GM12878 (cell line): Measurements from ENCODE around the gene AKT1S1. TPM values are rescaled to one million over a fixed set of nuclear protein-coding genes. Genes with fewer than 3 reads are reported as not detected.
A peak's percentile ranks its signal among the peaks of the same experiment; 100 is the strongest.

Experiments
- ATF7 ChIP-seq: fragments of 450-650 bp; IDR thresholded peaks from 2 replicates; pipeline ENCODE4 v1.6.1; 2016; ENCODE audit warnings: low read depth, mild to moderate bottlenecking
- CBX3 ChIP-seq: fragments of 200-600 bp; sonication (generic); IDR thresholded peaks from 2 replicates; pipeline ENCODE4 v1.6.1; 2016; ENCODE audit warnings: low read depth, borderline replicate concordance
- CHD2 ChIP-seq: IDR thresholded peaks from 2 replicates; pipeline ENCODE4 v1.6.1; 2011; ENCODE audit warnings: low read depth, low read length, improper control_type of control experiment, borderline replicate concordance
- EZH2 ChIP-seq: IDR thresholded peaks from 2 replicates; pipeline ENCODE4 v1.6.1; 2012; ENCODE audit warnings: low read depth, mild to moderate bottlenecking, control low read depth, inconsistent platforms, low read length, borderline replicate concordance; ENCODE audit not compliant: control insufficient read depth
- FOXK2 ChIP-seq: fragments of 450-650 bp; IDR thresholded peaks from 2 replicates; pipeline ENCODE4 v1.6.1; 2017; ENCODE audit warnings: mild to moderate bottlenecking, moderate library complexity
- GATAD2B ChIP-seq: fragments of 450-650 bp; conservative IDR thresholded peaks from 2 replicates; pipeline ENCODE4 v1.6.1; 2017; ENCODE audit warnings: low read depth, mild to moderate bottlenecking, moderate library complexity
- HCFC1 ChIP-seq: fragments of 150-350 bp; IDR thresholded peaks from 2 replicates; pipeline ENCODE4 v1.6.1; 2014; ENCODE audit warnings: low read length
- MXI1 ChIP-seq: fragments of 150-350 bp; IDR thresholded peaks from 2 replicates; pipeline ENCODE4 v1.6.1; 2011; ENCODE audit warnings: low read depth, mild to moderate bottlenecking, inconsistent platforms, low read length, improper control_type of control experiment
- NR2C1 ChIP-seq: fragments of 450-650 bp; IDR thresholded peaks from 2 replicates; pipeline ENCODE4 v1.6.1; 2017; ENCODE audit warnings: antibody characterized with exemption, mild to moderate bottlenecking, moderate library complexity
- POLR2A ChIP-seq: IDR thresholded peaks from 2 replicates; pipeline ENCODE4 v1.6.1; 2011; ENCODE audit warnings: low read depth, mild to moderate bottlenecking, low read length
- SP1 ChIP-seq: IDR thresholded peaks from one replicate; pipeline ENCODE4 v1.6.1; 2011; ENCODE audit warnings: low read depth, low read length
- TCF7 ChIP-seq: IDR thresholded peaks from 2 replicates; pipeline ENCODE4 v1.6.1; 2014; ENCODE audit warnings: antibody characterized with exemption, borderline replicate concordance
- WRNIP1 ChIP-seq: IDR thresholded peaks from 2 replicates; pipeline ENCODE4 v1.6.1; 2011; ENCODE audit warnings: low read depth, low read length, improper control_type of control experiment, borderline replicate concordance
- polyA plus RNA-seq, 11 experiments: library from polyadenylated mRNA; depleted of rRNA in 4 of 11; unstranded in 6 of 11; stranded (reverse) in 5 of 11; fragments of >200 nt; fragmentation: Nextera tagmentation in 4 of 11; fragmentation: Illumina TruSeq in 1 of 11; extraction: Ambion mirVana in 4 of 11; extraction: Trizol in 1 of 11; gene quantifications; 1 replicate in 1 of 11; 2 replicates in 10 of 11; pipeline versions ENCODE4 v1.2.1 to v1.2.3, GENCODE V29; 2011 to 2016; ENCODE audit warnings: inconsistent platforms in 2 of 11, missing spikeins in 2 of 11, low read depth in 1 of 11
- total RNA-seq, 4 experiments: library from RNA; depleted of rRNA in 3 of 4; stranded (reverse); fragments of >200 nt in 3 of 4; fragmentation: Illumina TruSeq in 1 of 4; extraction: Trizol in 1 of 4; gene quantifications; 2 replicates each; pipeline versions ENCODE4 v1.2.1 to v1.2.3, GENCODE V29; 2013 to 2021
- TF ChIP-seq, protein P1 (sequence below): IDR thresholded peaks from 2 replicates; pipeline ENCODE4 v1.6.1; 2012; ENCODE audit warnings: low read depth, low read length, improper control_type of control experiment
- TF ChIP-seq, protein P2 (sequence below), 3 experiments: IDR thresholded peaks in 2 of 3; conservative IDR thresholded peaks in 1 of 3; 2 replicates each; pipeline ENCODE4 v1.5.1; 2011; ENCODE audit warnings: low read depth in 3 of 3, low read length in 3 of 3, mild to moderate bottlenecking in 3 of 3, control low read depth in 2 of 3, moderate library complexity in 2 of 3, inconsistent platforms in 1 of 3, mixed read lengths in 1 of 3; ENCODE audit not compliant: control insufficient read depth in 2 of 3, insufficient read depth in 1 of 3; ENCODE audit errors: extremely low read depth in 1 of 3
- TF ChIP-seq, protein P3 (sequence below): fragments of 450-650 bp; IDR thresholded peaks from 2 replicates; pipeline ENCODE4 v1.6.1; 2016; ENCODE audit warnings: mild to moderate bottlenecking
- TF ChIP-seq, protein P4 (sequence below): IDR thresholded peaks from 2 replicates; pipeline ENCODE4 v1.6.1; 2012; ENCODE audit warnings: low read length, inconsistent platforms
- TF ChIP-seq, protein P5 (sequence below): fragments of 450-650 bp; IDR thresholded peaks from 2 replicates; pipeline ENCODE4 v1.6.1; 2017; ENCODE audit warnings: mild to moderate bottlenecking, low read depth, inconsistent platforms; ENCODE audit not compliant: poor library complexity, severe bottlenecking
- TF ChIP-seq, protein P6 (sequence below): IDR thresholded peaks from 2 replicates; pipeline ENCODE4 v1.6.1; 2012; ENCODE audit warnings: low read depth, low read length, improper control_type of control experiment
- TF ChIP-seq, protein P7 (sequence below): IDR thresholded peaks from 2 replicates; pipeline ENCODE4 v1.6.1; 2011; ENCODE audit warnings: mild to moderate bottlenecking, low read depth, low read length, moderate library complexity; ENCODE audit not compliant: insufficient replicate concordance

AKT1S1 gene
- total and polyA plus RNA-seq, 10 of the 15 experiments (the other 5 are each of a cell fraction or from before 2014, with no cell fraction given): 0.43 to 23.0 (median 12.3) TPM

DNA sequence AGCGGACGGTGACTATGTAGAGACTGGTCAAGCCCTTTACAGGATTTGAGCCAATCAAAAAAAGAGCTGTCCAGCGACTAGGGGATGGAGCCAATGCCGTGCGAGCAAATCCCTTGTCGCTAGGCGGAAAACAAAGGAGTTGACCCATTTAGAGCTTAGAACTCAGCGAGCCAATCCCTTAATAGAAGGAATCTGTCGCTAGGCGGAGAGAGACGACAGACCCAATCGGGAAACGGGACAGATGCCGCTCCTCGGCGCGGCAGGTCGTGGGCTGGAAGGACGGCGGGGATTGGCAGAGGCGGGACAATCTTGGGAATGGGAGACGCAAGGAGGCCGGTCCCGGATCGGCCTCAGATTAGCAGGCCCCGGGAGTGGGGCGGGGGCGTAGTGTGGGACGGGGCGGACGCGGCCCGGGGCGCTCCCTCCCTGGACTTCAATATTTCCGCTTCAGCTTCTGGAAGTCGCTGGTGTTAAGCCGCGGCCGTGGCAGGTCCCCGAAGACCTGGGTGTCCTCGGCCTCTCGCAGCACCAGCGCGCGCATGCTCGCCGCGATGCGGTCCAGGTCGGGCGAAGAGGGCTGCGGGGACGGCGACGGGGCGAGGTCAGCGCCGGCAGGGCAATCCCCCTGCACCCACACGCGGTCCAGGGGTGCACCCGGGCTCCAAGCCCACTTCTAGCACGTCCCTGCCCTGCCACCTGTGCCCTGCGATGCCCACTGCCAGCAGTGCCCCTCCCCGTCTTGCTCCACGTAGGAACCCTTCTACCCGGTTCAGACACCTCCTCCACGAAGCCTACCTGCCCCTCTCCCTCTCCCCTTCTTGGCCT is 7.5 kb downstream of the AKT1S1 start (continued):
- TF ChIP-seq FOXK2: no peak
- TF ChIP-seq, protein P1, sequence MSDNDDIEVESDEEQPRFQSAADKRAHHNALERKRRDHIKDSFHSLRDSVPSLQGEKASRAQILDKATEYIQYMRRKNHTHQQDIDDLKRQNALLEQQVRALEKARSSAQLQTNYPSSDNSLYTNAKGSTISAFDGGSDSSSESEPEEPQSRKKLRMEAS: peak; percentile 37; the same call in 1 of the 2 replicates
- TF ChIP-seq, protein P2, sequence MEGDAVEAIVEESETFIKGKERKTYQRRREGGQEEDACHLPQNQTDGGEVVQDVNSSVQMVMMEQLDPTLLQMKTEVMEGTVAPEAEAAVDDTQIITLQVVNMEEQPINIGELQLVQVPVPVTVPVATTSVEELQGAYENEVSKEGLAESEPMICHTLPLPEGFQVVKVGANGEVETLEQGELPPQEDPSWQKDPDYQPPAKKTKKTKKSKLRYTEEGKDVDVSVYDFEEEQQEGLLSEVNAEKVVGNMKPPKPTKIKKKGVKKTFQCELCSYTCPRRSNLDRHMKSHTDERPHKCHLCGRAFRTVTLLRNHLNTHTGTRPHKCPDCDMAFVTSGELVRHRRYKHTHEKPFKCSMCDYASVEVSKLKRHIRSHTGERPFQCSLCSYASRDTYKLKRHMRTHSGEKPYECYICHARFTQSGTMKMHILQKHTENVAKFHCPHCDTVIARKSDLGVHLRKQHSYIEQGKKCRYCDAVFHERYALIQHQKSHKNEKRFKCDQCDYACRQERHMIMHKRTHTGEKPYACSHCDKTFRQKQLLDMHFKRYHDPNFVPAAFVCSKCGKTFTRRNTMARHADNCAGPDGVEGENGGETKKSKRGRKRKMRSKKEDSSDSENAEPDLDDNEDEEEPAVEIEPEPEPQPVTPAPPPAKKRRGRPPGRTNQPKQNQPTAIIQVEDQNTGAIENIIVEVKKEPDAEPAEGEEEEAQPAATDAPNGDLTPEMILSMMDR (IDR thresholded peaks at IDR 0.05 in 2 of 3, conservative IDR thresholded peaks at IDR 0.05 in 1 of 3; ENCODE audit: control insufficient read depth in 2 of 3, extremely low read depth in 1 of 3, insufficient read depth in 1 of 3, low read depth in 3 of 3, low read length in 3 of 3): no peak; a peak in 1 of 6 replicates
- TF ChIP-seq WRNIP1: no peak
- TF ChIP-seq, protein P3, sequence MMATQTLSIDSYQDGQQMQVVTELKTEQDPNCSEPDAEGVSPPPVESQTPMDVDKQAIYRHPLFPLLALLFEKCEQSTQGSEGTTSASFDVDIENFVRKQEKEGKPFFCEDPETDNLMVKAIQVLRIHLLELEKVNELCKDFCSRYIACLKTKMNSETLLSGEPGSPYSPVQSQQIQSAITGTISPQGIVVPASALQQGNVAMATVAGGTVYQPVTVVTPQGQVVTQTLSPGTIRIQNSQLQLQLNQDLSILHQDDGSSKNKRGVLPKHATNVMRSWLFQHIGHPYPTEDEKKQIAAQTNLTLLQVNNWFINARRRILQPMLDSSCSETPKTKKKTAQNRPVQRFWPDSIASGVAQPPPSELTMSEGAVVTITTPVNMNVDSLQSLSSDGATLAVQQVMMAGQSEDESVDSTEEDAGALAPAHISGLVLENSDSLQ: peak; percentile 78
- TF ChIP-seq, protein P4, sequence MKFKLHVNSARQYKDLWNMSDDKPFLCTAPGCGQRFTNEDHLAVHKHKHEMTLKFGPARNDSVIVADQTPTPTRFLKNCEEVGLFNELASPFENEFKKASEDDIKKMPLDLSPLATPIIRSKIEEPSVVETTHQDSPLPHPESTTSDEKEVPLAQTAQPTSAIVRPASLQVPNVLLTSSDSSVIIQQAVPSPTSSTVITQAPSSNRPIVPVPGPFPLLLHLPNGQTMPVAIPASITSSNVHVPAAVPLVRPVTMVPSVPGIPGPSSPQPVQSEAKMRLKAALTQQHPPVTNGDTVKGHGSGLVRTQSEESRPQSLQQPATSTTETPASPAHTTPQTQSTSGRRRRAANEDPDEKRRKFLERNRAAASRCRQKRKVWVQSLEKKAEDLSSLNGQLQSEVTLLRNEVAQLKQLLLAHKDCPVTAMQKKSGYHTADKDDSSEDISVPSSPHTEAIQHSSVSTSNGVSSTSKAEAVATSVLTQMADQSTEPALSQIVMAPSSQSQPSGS: no peak
- TF ChIP-seq SP1: peak; percentile 96
- TF ChIP-seq CHD2: peak; percentile 90; the same call in 1 of the 2 replicates
- TF ChIP-seq POLR2A: peak; percentile 56
- TF ChIP-seq, protein P5, sequence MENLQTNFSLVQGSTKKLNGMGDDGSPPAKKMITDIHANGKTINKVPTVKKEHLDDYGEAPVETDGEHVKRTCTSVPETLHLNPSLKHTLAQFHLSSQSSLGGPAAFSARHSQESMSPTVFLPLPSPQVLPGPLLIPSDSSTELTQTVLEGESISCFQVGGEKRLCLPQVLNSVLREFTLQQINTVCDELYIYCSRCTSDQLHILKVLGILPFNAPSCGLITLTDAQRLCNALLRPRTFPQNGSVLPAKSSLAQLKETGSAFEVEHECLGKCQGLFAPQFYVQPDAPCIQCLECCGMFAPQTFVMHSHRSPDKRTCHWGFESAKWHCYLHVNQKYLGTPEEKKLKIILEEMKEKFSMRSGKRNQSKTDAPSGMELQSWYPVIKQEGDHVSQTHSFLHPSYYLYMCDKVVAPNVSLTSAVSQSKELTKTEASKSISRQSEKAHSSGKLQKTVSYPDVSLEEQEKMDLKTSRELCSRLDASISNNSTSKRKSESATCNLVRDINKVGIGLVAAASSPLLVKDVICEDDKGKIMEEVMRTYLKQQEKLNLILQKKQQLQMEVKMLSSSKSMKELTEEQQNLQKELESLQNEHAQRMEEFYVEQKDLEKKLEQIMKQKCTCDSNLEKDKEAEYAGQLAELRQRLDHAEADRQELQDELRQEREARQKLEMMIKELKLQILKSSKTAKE: peak; percentile 63
- TF ChIP-seq, protein P6, sequence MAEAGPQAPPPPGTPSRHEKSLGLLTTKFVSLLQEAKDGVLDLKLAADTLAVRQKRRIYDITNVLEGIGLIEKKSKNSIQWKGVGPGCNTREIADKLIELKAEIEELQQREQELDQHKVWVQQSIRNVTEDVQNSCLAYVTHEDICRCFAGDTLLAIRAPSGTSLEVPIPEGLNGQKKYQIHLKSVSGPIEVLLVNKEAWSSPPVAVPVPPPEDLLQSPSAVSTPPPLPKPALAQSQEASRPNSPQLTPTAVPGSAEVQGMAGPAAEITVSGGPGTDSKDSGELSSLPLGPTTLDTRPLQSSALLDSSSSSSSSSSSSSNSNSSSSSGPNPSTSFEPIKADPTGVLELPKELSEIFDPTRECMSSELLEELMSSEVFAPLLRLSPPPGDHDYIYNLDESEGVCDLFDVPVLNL: no peak
- TF ChIP-seq EZH2: no peak
- no peak; the same call in 1 of the 2 replicates for TF ChIP-seq MXI1
- no peak for TF ChIP-seq NR2C1
- no peak for TF ChIP-seq TCF7
- peak; percentile 48 for TF ChIP-seq HCFC1
- TF ChIP-seq ATF7: no peak
- TF ChIP-seq, protein P7, sequence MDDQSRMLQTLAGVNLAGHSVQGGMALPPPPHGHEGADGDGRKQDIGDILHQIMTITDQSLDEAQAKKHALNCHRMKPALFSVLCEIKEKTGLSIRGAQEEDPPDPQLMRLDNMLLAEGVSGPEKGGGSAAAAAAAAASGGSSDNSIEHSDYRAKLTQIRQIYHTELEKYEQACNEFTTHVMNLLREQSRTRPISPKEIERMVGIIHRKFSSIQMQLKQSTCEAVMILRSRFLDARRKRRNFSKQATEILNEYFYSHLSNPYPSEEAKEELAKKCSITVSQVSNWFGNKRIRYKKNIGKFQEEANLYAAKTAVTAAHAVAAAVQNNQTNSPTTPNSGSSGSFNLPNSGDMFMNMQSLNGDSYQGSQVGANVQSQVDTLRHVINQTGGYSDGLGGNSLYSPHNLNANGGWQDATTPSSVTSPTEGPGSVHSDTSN: no peak
- TF ChIP-seq CBX3: no peak
- TF ChIP-seq GATAD2B: peak; percentile 86; the same call in 1 of the 2 replicates
